Adrenal gland (tissue), 5 donors: Measurements from ENCODE around the gene MAP2K5.

Experiments used
- POLR2A ChIP-seq, 2 donors: fragments of 450-650 bp; IDR thresholded peaks; one replicate each; pipeline ENCODE4 v1.6.1; 2017; ENCODE audit warnings: antibody characterized with exemption in 2 of 2, mild to moderate bottlenecking in 2 of 2, moderate library complexity in 1 of 2
- TF ChIP-seq, protein P1 (sequence below), 6 experiments: fragments of 450-650 bp in 4 of 6; fragments of 200-600 bp in 2 of 6; sonication (generic) in 1 of 6; IDR thresholded peaks; 1 replicate in 5 of 6; 2 replicates in 1 of 6; pipeline versions ENCODE4 v1.5.1 to v1.8.0; 2016 to 2021; ENCODE audit warnings: antibody characterized with exemption in 6 of 6, mild to moderate bottlenecking in 2 of 6, moderate library complexity in 1 of 6
- donor health status: DM: no; HTN: no; CAD: no.

DNA sequence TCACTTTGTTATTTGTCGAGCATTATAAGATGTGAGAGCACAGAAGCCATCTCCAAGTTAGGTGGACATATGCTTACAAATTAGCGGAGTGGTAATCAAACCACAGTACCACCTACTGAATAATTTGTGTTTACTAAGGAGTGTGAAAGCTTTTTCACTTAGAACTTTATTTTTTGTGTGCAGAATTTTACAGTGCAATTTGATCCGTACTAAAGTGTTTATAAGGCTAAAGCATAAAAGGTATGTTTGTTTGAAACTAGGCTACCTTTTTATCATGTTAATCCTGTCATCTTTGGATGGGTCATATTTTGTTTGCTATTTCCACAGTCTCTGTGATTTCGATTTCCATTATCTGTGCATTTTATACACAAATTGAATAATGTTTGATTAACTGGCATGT lies 37.5 kb downstream of the MAP2K5 start:
- TF ChIP-seq, protein P1, sequence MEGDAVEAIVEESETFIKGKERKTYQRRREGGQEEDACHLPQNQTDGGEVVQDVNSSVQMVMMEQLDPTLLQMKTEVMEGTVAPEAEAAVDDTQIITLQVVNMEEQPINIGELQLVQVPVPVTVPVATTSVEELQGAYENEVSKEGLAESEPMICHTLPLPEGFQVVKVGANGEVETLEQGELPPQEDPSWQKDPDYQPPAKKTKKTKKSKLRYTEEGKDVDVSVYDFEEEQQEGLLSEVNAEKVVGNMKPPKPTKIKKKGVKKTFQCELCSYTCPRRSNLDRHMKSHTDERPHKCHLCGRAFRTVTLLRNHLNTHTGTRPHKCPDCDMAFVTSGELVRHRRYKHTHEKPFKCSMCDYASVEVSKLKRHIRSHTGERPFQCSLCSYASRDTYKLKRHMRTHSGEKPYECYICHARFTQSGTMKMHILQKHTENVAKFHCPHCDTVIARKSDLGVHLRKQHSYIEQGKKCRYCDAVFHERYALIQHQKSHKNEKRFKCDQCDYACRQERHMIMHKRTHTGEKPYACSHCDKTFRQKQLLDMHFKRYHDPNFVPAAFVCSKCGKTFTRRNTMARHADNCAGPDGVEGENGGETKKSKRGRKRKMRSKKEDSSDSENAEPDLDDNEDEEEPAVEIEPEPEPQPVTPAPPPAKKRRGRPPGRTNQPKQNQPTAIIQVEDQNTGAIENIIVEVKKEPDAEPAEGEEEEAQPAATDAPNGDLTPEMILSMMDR (IDR thresholded peaks at IDR 0.05): no peak
- no peak for TF ChIP-seq POLR2A (IDR thresholded peaks at IDR 0.05)
